Effector CD4-positive, alpha-beta T cell (primary cell): Measurements from ENCODE around the gene CAMK4.

ENCODE experiments used
- DNase-seq: peaks from one replicate; pipeline ENCODE4 v3.0.0-alpha.2; 2020

The CAMK4 gene

GRCh38 chr5:111507276-111507675, 283.1 kb downstream of the CAMK4 start:
- no peak for DNase-seq

- no peak for DNase-seq
Measured at GRCh38 chr5:111509119-111509518, 284.9 kb downstream of the CAMK4 start.

DNA sequence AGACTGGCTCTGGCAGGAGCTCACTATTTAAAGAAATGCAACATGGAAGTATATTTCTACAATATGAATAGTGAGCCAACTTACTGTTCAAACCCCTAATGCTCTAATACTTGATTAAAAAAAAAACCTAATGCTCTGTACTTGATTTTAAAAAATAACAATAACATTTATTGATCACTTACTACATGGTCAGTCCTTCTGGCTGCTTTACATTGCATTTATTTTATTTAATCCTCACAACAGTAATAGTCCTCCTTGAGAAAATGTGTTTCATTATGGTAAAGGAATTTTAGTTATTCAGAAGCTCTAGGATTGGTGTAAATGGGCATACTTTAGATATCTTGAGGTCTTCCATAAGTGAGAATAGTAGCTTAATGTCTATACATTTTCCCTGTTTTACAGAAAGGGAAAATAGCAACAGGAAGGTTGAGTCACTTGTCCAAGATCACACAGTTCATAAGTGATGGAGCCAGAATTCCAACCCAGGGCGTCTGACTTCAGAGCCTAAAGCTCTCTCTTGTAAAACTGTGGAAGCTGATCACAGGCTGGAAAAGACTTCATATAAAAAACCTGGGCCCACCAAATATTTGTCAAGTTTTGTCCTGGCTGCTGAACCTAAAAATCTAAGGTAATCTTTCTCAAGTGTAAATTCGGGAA, 287.1 kb downstream of the CAMK4 start:
- no peak for DNase-seq

GRCh38 chr5:111511831-111512374, 287.7 kb downstream of the CAMK4 start:
- DNase-seq = peak; percentile 2

- peak; percentile 90 for DNase-seq
Measured at GRCh38 chr5:111512375-111513130, 288.4 kb downstream of the CAMK4 start, which contains the start of gene STARD4. TSS of gene STARD4 (minus strand) at chr5:111512535. CDS start at chr5:111507433, 5,102 bp downstream.

DNA sequence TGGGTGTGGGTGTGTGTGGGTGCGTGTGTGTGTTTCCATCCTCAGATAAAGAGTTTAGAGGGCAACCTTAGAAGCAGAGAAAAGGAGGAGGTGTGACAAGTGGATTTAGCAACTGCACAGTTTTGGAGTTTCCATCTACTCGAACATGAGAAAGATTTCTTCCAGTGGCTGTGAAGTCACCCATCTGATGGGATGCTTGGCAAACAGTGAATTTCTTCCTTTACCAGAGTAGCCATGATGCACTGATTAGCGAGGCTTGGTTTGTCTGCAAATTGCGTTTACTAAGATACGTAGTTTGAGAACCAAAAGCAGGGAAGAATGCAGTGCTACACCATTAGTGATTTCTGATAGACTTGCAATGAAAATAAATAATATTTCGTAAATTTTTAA, 288.9 kb downstream of the CAMK4 start:
- no peak for DNase-seq

GRCh38 chr5:111514087-111514486, 289.9 kb downstream of the CAMK4 start:
- no peak for DNase-seq

DNA sequence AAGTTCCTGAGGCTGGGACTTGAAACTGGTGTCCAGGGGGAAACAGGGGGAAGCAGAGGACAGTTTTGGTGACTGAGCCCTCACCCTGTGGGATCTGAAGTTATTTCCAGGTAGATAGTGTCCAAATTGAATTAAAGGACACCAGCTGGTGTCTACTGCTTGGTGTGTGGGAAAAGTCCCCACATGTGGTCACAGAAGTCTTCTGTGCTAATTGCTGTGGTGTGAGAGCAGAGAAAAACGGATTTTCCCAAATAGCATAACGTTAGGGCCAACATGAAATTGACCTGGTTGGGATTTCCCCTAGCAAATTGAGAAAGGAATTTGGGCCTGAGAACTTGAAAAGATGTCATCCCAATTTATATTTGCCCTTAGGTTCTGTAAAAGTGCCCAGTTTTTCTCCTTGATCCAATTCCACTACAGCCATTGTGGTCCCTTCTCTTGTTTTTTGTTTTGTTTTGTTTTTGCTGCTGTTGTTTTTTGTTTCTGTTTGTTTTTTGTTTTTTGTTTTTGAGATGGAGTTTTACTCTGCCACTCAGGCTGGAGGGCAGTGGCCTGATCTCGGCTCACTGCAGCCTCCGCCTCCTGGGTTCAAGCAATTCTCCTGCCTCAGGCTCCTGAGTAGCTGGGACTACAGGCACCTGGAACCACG, 293.8 kb downstream of the CAMK4 start:
- DNase-seq = no peak

DNA sequence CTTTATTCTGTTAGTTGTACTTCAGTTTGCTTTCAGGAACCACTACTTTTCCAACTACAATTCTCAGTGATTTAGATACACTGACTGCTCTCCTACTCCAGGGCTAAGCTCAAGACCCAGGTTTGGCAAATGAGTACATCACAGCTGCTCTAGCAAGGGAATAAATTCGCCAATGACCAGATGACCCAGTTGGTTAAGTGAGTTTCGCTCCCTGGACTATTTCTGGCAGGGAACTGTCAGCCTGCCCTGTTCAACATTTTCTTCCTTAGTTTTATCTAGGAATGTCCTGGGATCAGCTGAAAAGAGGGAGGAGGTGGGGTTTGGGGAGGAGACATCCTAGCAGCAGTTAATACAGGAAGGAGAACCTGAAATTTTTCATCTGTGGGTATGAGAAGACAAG, 294.6 kb downstream of the CAMK4 start:
- DNase-seq = no peak

GRCh38 chr5:111520908-111521307, 296.7 kb downstream of the CAMK4 start:
- no peak for DNase-seq

GRCh38 chr5:111528056-111528455, 303.9 kb downstream of the CAMK4 start:
- no peak for DNase-seq

DNA sequence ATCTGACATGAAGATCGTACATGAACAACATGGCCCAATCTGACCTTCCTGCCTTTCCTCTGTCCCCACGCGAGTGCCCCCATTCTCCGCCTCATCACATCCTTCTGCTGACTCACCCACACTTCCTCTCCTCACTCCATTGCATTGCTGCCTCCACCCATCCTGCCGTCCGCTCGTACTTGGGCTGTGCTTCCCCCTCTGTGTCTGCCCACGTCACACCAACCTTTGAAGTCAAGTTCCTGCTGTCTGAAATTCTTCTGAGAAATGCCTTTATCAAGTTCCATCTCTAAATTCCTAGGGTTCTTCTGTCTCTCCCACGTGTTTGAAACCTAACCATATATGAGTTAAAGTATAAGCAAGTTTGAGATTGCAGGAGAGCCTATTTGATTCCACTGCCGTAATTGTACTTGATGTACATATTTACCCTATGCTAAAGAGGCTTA, 306.1 kb downstream of the CAMK4 start:
- DNase-seq = peak; percentile 81

DNA sequence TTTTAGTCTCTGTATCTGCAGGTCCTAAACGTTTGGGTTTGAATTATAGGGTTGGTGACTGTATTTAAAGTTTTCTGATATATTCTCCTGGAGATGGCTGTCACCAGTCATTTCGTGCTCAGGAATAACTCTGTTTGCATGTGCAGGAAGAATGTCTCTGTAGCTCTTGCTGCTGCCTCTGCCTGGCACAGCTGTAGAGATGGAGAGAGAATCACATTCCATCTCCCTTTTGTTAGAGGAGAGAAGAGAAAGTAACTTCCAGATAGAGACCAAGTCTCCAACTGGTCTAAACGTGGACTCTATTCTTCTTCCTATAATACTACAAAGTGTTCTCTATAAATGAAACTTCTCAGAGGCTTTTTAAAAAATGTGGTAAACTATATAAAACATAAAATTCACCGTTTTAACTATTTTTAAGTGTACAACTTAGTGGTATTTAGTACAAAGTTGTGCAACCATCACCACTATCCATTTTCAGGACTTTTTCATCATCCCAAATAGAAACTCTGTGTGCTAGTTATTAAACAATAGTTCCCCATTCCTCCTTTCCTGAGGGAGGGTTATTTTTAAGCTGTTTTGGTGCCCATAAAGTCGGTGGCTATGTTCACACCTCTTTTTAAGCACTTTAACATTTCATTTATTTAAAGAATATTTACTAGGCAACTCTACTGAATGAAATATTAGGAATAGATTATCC, 308.9 kb downstream of the CAMK4 start:
- no peak for DNase-seq

- DNase-seq = no peak
Measured at GRCh38 chr5:111535879-111536549, 311.8 kb downstream of the CAMK4 start.

DNA sequence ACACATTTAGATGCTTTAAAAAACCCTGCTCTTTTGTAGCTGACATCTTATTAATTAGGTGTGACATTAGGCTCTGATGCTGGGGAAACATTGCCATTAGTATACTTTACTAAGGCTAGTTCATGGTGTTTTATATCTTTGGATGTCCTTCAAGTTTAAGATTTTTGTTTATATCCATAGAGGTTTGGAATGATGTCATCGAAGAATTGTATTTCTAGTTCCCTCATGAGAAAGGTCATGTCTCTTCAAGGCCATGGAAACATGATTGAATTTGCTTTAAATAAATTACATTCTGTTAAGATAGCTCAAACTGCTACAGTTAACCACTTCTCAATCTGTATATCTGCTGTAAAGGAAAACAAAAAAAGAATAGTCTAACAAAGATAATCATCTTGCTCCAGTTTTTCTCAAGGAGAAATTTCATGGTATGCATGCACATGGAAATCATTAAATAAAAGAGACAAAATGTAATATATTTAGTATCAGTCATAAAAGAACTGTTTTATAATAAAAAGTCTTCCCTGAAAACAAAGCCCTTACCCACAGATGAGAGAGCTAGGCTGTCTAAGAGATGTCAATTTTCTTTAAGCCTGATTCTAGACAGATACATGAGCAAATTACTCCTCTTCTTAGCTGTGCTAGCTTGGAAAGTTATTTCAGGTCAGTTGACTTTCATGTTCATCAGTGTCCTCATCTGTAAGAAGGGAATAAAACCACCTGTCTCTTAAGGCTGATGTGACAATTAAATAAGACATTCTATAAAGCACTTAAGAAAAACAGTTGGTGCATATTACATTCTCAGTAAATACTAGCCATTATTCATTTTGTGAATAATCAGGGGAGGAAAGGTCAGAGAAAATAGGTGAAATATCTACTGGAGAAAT, 313.2 kb downstream of the CAMK4 start:
- DNase-seq = no peak
